GM23248 (cell line): ENCODE data around the gene ITPA. TPM values are rescaled to one million over a fixed set of nuclear protein-coding genes. Genes with fewer than 3 reads are reported as not detected.
A peak's percentile ranks its signal among the peaks of the same experiment; 100 is the strongest.

ENCODE experiments used
- DNase-seq: peaks from one replicate; pipeline ENCODE4 v3.0.0-alpha.2; 2015
- H2AFZ ChIP-seq: fragments of 200-600 bp; sonication (generic); 2 replicates; pipeline ENCODE4 v1.6.1; 2016; ENCODE audit warnings: antibody characterized with exemption
- H3F3A ChIP-seq: fragments of 200-600 bp; sonication (generic); 2 replicates; pipeline ENCODE4 v1.6.1; 2016; ENCODE audit warnings: mild to moderate bottlenecking, antibody characterized with exemption, mixed run types; ENCODE audit not compliant: insufficient read depth
- H3K27ac ChIP-seq: fragments of 200-600 bp; sonication (generic); 2 replicates; pipeline ENCODE4 v1.5.1; 2016; ENCODE audit warnings: mild to moderate bottlenecking
- H3K27me3 ChIP-seq: fragments of 200-600 bp; sonication (generic); replicated peaks from 2 replicates; pipeline ENCODE4 v1.6.1; 2016; ENCODE audit warnings: mild to moderate bottlenecking; ENCODE audit not compliant: insufficient read depth
- H3K36me3 ChIP-seq: fragments of 200-600 bp; sonication (generic); 2 replicates; pipeline ENCODE4 v1.6.1; 2016; ENCODE audit warnings: low read depth, mild to moderate bottlenecking
- H3K4me1 ChIP-seq: fragments of 200-600 bp; sonication (generic); 2 replicates; pipeline ENCODE4 v1.6.1; 2016; ENCODE audit warnings: mild to moderate bottlenecking; ENCODE audit not compliant: insufficient read depth
- H3K4me2 ChIP-seq: fragments of 200-600 bp; sonication (generic); one replicate; pipeline ENCODE4 v1.6.1; 2016; ENCODE audit warnings: mild to moderate bottlenecking; ENCODE audit not compliant: unreplicated experiment
- H3K4me3 ChIP-seq: fragments of 200-600 bp; sonication (generic); 2 replicates; pipeline ENCODE4 v1.5.1; 2016; ENCODE audit warnings: mild to moderate bottlenecking
- H3K79me2 ChIP-seq: fragments of 200-600 bp; sonication (generic); 2 replicates; pipeline ENCODE4 v1.6.1; 2016; ENCODE audit warnings: mild to moderate bottlenecking; ENCODE audit not compliant: insufficient read depth
- H3K9ac ChIP-seq: fragments of 200-600 bp; sonication (generic); 2 replicates; pipeline ENCODE4 v1.6.1; 2016; ENCODE audit warnings: mild to moderate bottlenecking
- H3K9me2 ChIP-seq: fragments of 200-600 bp; sonication (generic); 2 replicates; pipeline ENCODE4 v1.6.1; 2016; ENCODE audit warnings: mixed run types, mild to moderate bottlenecking, moderate library complexity; ENCODE audit not compliant: insufficient read depth
- H3K9me3 ChIP-seq: fragments of 200-600 bp; sonication (generic); one replicate; pipeline ENCODE4 v1.6.1; 2017; ENCODE audit warnings: low read depth
- H4K20me1 ChIP-seq: fragments of 200-600 bp; sonication (generic); 2 replicates; pipeline ENCODE4 v1.6.0; 2016; ENCODE audit not compliant: insufficient read depth
- EZH2 ChIP-seq: fragments of 200-600 bp; sonication (generic); IDR thresholded peaks from 2 replicates; pipeline ENCODE4 v1.6.1; 2018; ENCODE audit warnings: antibody characterized with exemption, mild to moderate bottlenecking; ENCODE audit not compliant: insufficient read depth, poor library complexity, severe bottlenecking
- EZH2phosphoT487 ChIP-seq: fragments of 200-600 bp; sonication (generic); IDR thresholded peaks from 2 replicates; pipeline ENCODE4 v1.6.1; 2018; ENCODE audit warnings: antibody characterized with exemption, moderate library complexity, mild to moderate bottlenecking, low read depth; ENCODE audit not compliant: insufficient read depth
- WGBS, 2 experiments: methylation state at CpG; one replicate each; pipeline ENCODE4 v1.1.6; 2015 to 2017; ENCODE audit warnings: low lambda C conversion rate in 2 of 2, low coverage in 1 of 2; ENCODE audit errors: missing lambda C conversion rate in 2 of 2; 5-methylcytosine and 5-hydroxymethylcytosine counted together
- in situ Hi-C: fragments of 300-500 bp; cut with MboI; formaldehyde crosslinking; loops from 2 replicates; pipeline ENCODE4 v1.15.0; 2020
- polyA plus RNA-seq: library from polyadenylated mRNA; unstranded; fragments of >200 nt; fragmentation: Nextera tagmentation; extraction: Ambion mirVana; gene quantifications from 2 replicates; pipeline ENCODE4 v1.2.1, GENCODE V29; 2016
- total RNA-seq: library from RNA; depleted of rRNA; stranded (reverse); fragments of >200 nt; shearing (Covaris generic); gene quantifications from 2 replicates; pipeline ENCODE4 v1.2.3, GENCODE V29; 2014

Gene ITPA
- total and polyA plus RNA-seq, 2 experiments from 2014 or later = 43.6 to 63.8 TPM

DNA sequence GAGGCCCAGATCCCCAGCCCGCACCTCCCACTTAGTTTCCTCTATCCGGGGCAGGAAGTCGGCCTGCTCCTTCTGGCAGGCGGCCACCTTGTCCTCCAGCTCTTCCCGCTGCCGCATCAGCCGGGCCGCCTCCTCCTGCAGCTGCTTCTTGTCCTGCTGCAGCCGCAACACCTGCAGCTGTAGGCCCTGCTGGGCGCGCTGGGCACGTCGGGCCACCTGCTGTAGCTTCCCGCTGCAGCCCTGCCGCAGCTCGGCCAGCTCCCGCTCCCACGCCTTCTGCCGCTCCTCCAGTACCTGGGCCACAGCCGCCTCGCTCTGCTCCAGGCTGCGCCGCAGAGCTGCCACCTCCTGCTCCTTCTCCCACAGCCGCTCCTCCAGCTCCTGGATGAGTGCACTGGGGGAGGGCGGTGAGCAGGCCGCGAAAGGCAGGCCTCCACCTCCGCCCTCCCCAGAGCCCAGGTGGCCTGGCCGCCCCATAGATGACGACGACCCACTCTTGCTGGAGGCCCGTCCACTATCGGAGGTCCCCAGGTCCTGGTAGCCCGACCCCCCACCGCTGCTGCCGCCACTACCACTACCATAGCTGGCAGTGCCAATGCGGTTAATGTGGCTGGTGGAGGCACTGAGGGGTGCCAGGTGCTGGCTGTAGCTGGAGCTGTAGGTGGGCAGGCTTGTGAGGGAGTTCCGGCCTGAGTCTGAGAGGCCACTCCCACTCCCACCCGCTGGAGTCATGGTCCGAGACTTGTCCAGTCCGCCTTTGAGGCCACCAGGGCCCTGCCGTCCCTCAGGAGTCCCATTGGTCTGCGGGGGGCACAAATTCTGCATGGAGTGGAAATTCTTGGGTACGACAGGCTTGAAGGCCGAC is 43.6 kb upstream of the ITPA start:
- Histone ChIP-seq H3K4me2 (no peak overlapping the region), H3K9me3 (no peaks in the 10 kb centered on the region), H3F3A (no peaks in the 10 kb centered on the region), H3K36me3 (no peaks in the 10 kb centered on the region), H3K4me1 (no peaks in the 10 kb centered on the region), H3K9ac (no peak overlapping the region), H3K79me2 (no peaks in the 10 kb centered on the region), H3K27ac (no peak overlapping the region), H3K9me2 (no peaks in the 10 kb centered on the region), H2AFZ (no peak overlapping the region), H3K4me3 (no peak overlapping the region), H3K27me3 (no peaks in the 10 kb centered on the region), H4K20me1 (no peaks in the 10 kb centered on the region)
- in situ Hi-C loops = no loop called here
- peak; percentile 46 for DNase-seq
- WGBS, 2 experiments = 68 to 72% methylated on average over 40 to 45 of the region's 45 CpGs
- TF ChIP-seq EZH2phosphoT487 = no peak
- TF ChIP-seq EZH2 = no peak

DNA sequence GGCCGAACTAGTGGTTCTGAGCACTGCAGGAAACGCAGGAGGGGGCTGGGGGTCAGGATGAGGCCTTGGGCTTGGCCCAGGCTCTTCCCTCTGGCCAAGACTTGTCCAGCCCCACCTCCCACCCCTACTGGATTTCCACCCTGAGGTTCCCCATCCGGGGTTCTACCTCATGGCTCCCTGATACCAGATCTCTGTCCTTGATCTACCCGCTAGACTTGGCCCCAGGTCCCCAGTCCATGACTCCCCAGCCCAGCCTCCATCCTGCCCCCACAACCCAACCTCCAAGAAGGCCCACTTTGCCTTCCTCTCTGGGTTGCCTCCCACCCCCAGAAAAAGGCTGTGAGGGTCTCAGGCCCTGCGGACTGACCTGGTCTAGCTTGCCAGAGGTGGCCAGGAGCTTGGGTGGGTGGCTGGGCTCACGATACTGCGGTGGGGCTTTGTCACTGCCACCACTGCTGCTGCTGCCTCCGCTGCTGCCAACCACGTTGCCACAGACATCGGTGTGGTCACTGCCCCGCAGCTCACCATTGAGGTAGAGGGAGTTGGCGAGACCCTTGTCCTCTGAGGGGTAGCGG is 42.9 kb upstream of the ITPA start:
- Histone ChIP-seq H3K79me2 (no peaks in the 10 kb centered on the region), H3F3A (no peaks in the 10 kb centered on the region), H3K4me1 (no peaks in the 10 kb centered on the region), H3K36me3 (no peaks in the 10 kb centered on the region), H4K20me1 (no peaks in the 10 kb centered on the region), H3K9me2 (no peaks in the 10 kb centered on the region), H3K27me3 (no peaks in the 10 kb centered on the region), H3K27ac (no peak overlapping the region), H2AFZ (no peak overlapping the region), H3K4me2 (no peak overlapping the region), H3K9ac (no peak overlapping the region), H3K9me3 (no peaks in the 10 kb centered on the region), H3K4me3 (no peak overlapping the region)
- no peak for DNase-seq
- 79 to 88% methylated on average over 12 to 13 of the region's 13 CpGs for WGBS, 2 experiments
- TF ChIP-seq EZH2phosphoT487 (no peak), EZH2 (no peak)
- in situ Hi-C loops = no loop called here

DNA sequence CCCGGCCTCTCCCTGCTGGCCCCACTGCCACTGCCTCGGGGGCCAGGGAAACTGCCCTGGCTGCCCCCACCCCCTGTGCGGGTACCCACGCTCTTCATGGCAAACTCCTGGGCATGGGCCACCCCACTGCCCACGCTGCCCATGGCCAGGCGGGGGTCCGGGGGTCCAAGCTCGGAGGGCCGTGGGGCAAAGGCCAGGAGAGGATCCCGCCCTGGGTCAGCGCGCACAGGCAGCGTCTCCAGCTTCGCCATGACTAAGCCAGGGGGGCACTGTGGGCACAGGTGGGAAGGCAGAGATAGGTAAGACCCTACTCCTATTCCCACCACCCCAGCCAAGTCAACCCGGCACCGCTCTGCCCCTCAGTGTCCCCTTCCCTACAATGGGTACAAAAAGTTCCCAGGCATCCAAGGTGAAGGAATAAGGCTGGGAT is 42.4 kb upstream of the ITPA start:
- DNase-seq = no peak
- in situ Hi-C loops = no loop called here
- Histone ChIP-seq H3K79me2 (no peaks in the 10 kb centered on the region), H3K36me3 (no peaks in the 10 kb centered on the region), H3F3A (no peaks in the 10 kb centered on the region), H3K4me1 (no peaks in the 10 kb centered on the region), H3K9me2 (no peaks in the 10 kb centered on the region), H3K9me3 (no peaks in the 10 kb centered on the region), H3K27ac (no peak overlapping the region), H2AFZ (no peak overlapping the region), H4K20me1 (no peaks in the 10 kb centered on the region), H3K27me3 (no peaks in the 10 kb centered on the region), H3K9ac (no peak overlapping the region), H3K4me2 (no peak overlapping the region), H3K4me3 (no peak overlapping the region)
- no peak for TF ChIP-seq EZH2
- no peak for TF ChIP-seq EZH2phosphoT487
- 87 to 94% methylated on average over 15 of the region's 16 CpGs for WGBS, 2 experiments

DNA sequence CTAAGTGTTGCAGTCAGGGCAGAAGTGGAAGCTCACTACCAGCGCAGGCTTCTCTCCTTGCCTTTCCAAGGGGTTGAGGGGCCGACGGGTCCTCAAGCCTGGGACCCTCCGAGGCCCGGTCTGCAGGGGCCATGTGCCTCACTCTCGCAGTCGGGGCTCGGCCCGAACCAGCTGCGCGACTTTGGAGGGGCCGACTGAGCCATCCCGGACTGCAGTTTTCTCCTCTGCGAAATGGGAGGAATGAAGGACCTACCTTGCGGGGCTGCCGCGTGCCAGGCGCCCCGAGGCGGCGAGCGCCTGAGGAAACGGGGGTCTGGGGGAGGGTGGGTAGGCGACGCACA is 41.6 kb upstream of the ITPA start:
- Histone ChIP-seq H3K9me3 (no peaks in the 10 kb centered on the region), H3K27me3 (no peaks in the 10 kb centered on the region), H3K4me1 (no peaks in the 10 kb centered on the region), H4K20me1 (no peaks in the 10 kb centered on the region), H3K27ac (no peak overlapping the region), H2AFZ (no peak overlapping the region), H3K4me2 (no peak overlapping the region), H3K4me3 (no peak overlapping the region), H3K36me3 (no peaks in the 10 kb centered on the region), H3F3A (no peaks in the 10 kb centered on the region), H3K79me2 (no peaks in the 10 kb centered on the region), H3K9me2 (no peaks in the 10 kb centered on the region), H3K9ac (no peak overlapping the region)
- TF ChIP-seq EZH2phosphoT487 (no peak), EZH2 (no peak)
- no peak for DNase-seq
- 53 to 63% methylated on average over 19 to 25 of the region's 25 CpGs for WGBS, 2 experiments
- in situ Hi-C loops = no loop called here
